Mesothelial cell of epicardium (in vitro differentiated cells): ENCODE data around the gene FTCDNL1. TPM values are rescaled to one million over a fixed set of nuclear protein-coding genes. Genes with fewer than 3 reads are reported as not detected.

ENCODE experiments used
- DNase-seq, 2 experiments: peaks; one replicate each; pipeline ENCODE4 v3.0.0; 2021; ENCODE audit warnings: low spot score in 2 of 2; ENCODE audit not compliant: unreplicated experiment in 2 of 2
- H3K27ac Mint-ChIP-seq: 2 replicates; pipeline ENCODE4 v1.8.0; 2021; ENCODE audit warnings: mixed read lengths
- H3K27me3 Mint-ChIP-seq: 2 replicates; pipeline ENCODE4 v1.8.0; 2021; ENCODE audit warnings: low read depth, mixed read lengths
- H3K36me3 Mint-ChIP-seq: 2 replicates; pipeline ENCODE4 v1.8.0; 2021; ENCODE audit warnings: mixed read lengths
- H3K4me1 Mint-ChIP-seq: 2 replicates; pipeline ENCODE4 v1.8.0; 2021; ENCODE audit warnings: mixed read lengths
- H3K4me3 Mint-ChIP-seq: 2 replicates; pipeline ENCODE4 v1.8.0; 2021; ENCODE audit warnings: mild to moderate bottlenecking, moderate library complexity, mixed read lengths
- H3K9me3 Mint-ChIP-seq: 2 replicates; pipeline ENCODE4 v1.8.0; 2021; ENCODE audit warnings: mixed read lengths
- total RNA-seq: library from RNA; stranded (reverse); gene quantifications from 3 replicates; pipeline ENCODE4 v1.2.1, GENCODE V29; 2021
- TF ChIP-seq, protein P1 (sequence below): fragments of 200-600 bp; sonication (generic); IDR thresholded peaks from one replicate; pipeline ENCODE4 v1.5.0; 2021; ENCODE audit warnings: antibody characterized with exemption; ENCODE audit not compliant: unreplicated experiment

Gene FTCDNL1
- total RNA-seq, 1 donor from 2014 or later = 2.1 TPM

DNA sequence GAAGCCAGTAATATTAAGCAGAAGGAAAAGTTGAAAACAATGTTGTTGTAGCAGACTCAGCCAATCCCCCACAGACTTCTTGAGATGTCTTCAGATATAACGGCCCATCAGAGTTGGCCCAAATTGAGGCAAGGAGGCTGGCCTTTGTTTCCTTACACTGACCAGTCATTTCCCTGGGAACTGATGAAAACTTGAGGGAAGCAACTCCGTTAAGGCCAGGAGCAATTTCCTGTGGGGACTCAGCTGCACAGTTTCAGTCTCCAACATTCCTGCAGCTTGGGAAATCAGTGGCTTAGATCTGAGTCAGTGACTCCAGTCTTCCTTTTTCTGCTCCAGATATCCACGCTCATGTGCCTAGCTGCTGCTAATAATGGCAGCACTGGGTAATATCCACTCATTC lies 75.7 kb downstream of the FTCDNL1 start:
- H3K9me3 Mint-ChIP-seq = no peaks in the 10 kb centered on the region
- H3K4me1 Mint-ChIP-seq = no peaks in the 10 kb centered on the region
- H3K27me3 Mint-ChIP-seq = peaks cover 18% of the 10 kb centered on the region
- no peaks in the 10 kb centered on the region for H3K36me3 Mint-ChIP-seq
- DNase-seq = no peak
- H3K27ac Mint-ChIP-seq = no peak overlapping the region
- no peak overlapping the region for H3K4me3 Mint-ChIP-seq
- TF ChIP-seq, protein P1, sequence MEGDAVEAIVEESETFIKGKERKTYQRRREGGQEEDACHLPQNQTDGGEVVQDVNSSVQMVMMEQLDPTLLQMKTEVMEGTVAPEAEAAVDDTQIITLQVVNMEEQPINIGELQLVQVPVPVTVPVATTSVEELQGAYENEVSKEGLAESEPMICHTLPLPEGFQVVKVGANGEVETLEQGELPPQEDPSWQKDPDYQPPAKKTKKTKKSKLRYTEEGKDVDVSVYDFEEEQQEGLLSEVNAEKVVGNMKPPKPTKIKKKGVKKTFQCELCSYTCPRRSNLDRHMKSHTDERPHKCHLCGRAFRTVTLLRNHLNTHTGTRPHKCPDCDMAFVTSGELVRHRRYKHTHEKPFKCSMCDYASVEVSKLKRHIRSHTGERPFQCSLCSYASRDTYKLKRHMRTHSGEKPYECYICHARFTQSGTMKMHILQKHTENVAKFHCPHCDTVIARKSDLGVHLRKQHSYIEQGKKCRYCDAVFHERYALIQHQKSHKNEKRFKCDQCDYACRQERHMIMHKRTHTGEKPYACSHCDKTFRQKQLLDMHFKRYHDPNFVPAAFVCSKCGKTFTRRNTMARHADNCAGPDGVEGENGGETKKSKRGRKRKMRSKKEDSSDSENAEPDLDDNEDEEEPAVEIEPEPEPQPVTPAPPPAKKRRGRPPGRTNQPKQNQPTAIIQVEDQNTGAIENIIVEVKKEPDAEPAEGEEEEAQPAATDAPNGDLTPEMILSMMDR = no peak

DNA sequence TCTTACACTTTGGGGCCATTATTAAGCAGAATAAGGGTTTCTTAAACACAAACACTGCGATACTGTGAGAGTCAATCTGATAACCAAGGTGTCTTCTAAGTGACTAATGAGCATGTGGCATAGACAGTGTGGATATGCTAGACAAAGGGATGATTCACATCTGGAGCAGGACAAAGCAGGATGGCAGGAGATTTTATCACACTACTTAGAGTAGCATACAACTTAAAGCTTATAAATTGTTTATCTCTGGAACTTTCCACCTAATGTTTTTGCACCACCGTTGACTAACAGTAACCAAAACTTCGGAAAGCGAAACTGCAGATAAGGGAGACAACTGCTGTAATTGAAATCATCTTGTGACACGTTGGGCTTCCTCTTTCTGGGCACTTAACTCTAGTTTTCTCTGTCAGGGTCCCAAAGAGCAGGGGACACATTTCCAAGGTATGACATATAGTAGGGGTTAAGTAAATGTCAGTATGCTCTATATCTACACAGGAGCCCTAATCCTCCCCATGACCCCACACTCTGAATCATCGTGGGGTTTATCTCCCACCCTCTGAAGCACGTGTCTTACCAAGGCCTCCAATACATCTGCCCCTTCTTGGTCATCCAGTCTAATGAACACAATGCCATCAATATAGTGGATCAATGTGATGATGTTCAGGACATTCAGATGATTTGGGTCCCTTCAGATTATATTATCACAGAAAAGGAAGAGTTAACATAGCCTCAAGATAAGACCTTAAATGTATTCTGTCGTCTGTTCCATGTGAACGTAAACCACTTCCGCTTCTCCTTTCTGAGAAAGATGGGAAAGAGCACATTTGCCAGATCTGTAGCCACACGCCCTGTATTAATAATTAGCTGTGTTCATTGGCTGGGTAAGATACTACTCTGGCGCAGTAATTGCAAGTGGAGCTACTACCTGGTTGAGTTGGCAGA lies 78.7 kb downstream of the FTCDNL1 start:
- no peak for DNase-seq
- H3K27ac Mint-ChIP-seq = no peak overlapping the region
- no peaks in the 10 kb centered on the region for H3K36me3 Mint-ChIP-seq
- H3K4me1 Mint-ChIP-seq = no peaks in the 10 kb centered on the region
- H3K4me3 Mint-ChIP-seq = no peak overlapping the region
- H3K27me3 Mint-ChIP-seq = peaks cover 21% of the 10 kb centered on the region
- H3K9me3 Mint-ChIP-seq = peaks cover 4% of the 10 kb centered on the region
- TF ChIP-seq, protein P1 = no peak

DNA sequence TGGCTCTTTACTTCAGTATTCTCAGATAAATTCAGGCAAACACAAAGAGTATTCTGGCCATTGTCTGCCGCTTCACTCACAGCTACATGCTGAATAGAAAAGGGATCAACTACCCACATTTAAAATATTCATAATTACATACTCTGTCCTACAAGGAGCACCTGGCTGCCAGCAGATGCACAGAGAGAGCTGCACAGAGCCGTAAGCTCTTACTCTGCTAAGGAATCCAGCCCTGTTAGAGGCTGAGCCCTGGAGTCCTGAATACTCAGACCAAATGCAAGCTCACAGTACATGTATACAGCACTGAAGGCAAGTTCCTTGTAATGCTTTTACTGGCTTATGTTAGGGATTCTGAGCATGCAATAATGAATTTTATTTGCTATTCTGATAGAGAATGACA lies 80.3 kb downstream of the FTCDNL1 start:
- no peak for DNase-seq
- Mint-ChIP-seq H3K27ac (no peak overlapping the region), H3K36me3 (no peaks in the 10 kb centered on the region), H3K4me1 (no peaks in the 10 kb centered on the region), H3K27me3 (peaks cover 21% of the 10 kb centered on the region), H3K9me3 (peaks cover 4% of the 10 kb centered on the region), H3K4me3 (no peak overlapping the region)
- TF ChIP-seq, protein P1 = no peak

DNA sequence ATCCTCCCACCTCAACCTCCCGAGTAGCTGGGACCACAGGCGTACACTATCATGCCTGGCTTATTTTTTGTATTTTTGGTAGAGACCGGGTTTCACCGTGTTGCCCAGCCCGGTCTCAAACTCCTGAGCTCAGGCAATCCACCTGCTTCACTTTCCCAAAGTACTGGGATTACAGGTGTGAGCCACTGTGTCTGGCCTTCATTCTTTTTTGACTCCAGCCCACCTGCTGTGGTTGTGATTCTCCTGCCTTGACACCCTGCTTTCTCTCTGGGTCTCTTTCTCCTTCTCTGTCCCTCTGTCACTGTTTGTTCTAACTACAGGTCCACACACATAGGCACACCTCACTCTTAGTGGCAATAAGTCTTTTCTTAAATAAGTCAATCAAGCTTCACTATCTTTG lies 85.3 kb downstream of the FTCDNL1 start:
- H3K4me1 Mint-ChIP-seq = no peaks in the 10 kb centered on the region
- peaks cover 4% of the 10 kb centered on the region for H3K9me3 Mint-ChIP-seq
- H3K27ac Mint-ChIP-seq = no peak overlapping the region
- TF ChIP-seq, protein P1 = no peak
- DNase-seq = no peak
- H3K36me3 Mint-ChIP-seq = no peaks in the 10 kb centered on the region
- peaks cover 18% of the 10 kb centered on the region for H3K27me3 Mint-ChIP-seq
- H3K4me3 Mint-ChIP-seq = no peak overlapping the region

DNA sequence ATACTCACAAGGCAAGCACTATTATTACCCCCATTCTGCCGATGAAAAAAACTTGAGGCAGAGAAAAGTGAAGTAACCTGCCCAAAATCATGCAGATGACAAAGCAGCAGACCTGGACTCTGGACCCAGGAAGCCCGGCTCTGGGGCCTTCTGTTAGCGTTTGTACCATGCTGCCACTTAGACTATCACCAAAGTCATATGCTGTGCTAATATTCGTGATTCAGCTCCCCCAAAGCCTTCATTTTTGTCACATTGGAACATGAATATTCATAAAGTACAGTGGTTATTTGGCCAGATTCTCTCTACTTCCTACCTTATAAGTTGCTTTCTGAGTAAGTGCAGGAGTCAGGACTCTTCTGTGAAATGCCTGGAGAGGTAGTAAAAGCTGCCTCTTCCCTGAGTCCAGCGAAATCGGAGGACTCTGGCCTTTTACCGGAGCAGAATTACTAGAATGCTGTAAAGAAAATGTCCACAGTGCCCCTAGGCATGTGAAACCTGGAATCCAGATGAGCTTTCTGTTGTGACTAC lies 86.7 kb downstream of the FTCDNL1 start:
- Mint-ChIP-seq H3K36me3 (no peaks in the 10 kb centered on the region), H3K27me3 (peaks cover 8% of the 10 kb centered on the region), H3K9me3 (no peaks in the 10 kb centered on the region), H3K4me3 (no peak overlapping the region), H3K4me1 (no peaks in the 10 kb centered on the region), H3K27ac (no peak overlapping the region)
- TF ChIP-seq, protein P1 = no peak
- DNase-seq = no peak
